ENCODE results near the gene KRIT1.

KRIT1 gene

GRCh38 chr7:92221766-92222165, 23.9 kb downstream of the KRIT1 start:
- Histone ChIP-seq H3K4me2 (ENCODE audit: low read length) (no peak overlapping the region), H3K27ac (ENCODE audit: low read depth, low read length, poor library complexity, severe bottlenecking) (no peak overlapping the region), H3F3A (ENCODE audit: insufficient read depth, low read length) (no peaks in the 10 kb centered on the region; the same call in 1 of the 2 replicates), H3K79me2 (ENCODE audit: insufficient read depth, low read length) (no peaks in the 10 kb centered on the region), H3K4me1 (ENCODE audit: insufficient read depth, low read length, severe bottlenecking) (no peaks in the 10 kb centered on the region), H3K27me3 (ENCODE audit: insufficient read depth, low read length) (no peaks in the 10 kb centered on the region), H3K36me3 (ENCODE audit: insufficient read depth, low read length) (peaks cover 92% of the 10 kb centered on the region), H2AFZ (ENCODE audit: low read length) (no peak overlapping the region), H3K4me3 (ENCODE audit: low read depth, low read length, poor library complexity, severe bottlenecking) (no peak overlapping the region), H3K9me3 (ENCODE audit: low read length) (no peaks in the 10 kb centered on the region), H4K20me1 (ENCODE audit: insufficient read depth, low read length) (no peaks in the 10 kb centered on the region), H3K9me2 (ENCODE audit: low read depth, low read length) (no peaks in the 10 kb centered on the region), H3K9ac (ENCODE audit: low read length) (no peak overlapping the region)
- TF ChIP-seq CTCF (IDR thresholded peaks at IDR 0.05; ENCODE audit: low read length) (no peak), EZH2 (IDR thresholded peaks at IDR 0.05; ENCODE audit: borderline replicate concordance, low read length) (no peak)

- H3K27me3 ChIP-seq (ENCODE audit: insufficient read depth, low read length): no peaks in the 10 kb centered on the region
- H3K9ac ChIP-seq (ENCODE audit: low read length): no peak overlapping the region
- no peak overlapping the region for H2AFZ ChIP-seq (ENCODE audit: low read length)
- no peaks in the 10 kb centered on the region for H3K79me2 ChIP-seq (ENCODE audit: insufficient read depth, low read length)
- no peaks in the 10 kb centered on the region for H3K9me2 ChIP-seq (ENCODE audit: low read depth, low read length)
- peaks cover 12% of the 10 kb centered on the region; the same call in 1 of the 2 replicates for H3K9me3 ChIP-seq (ENCODE audit: low read length)
- no peaks in the 10 kb centered on the region for H3F3A ChIP-seq (ENCODE audit: insufficient read depth, low read length)
- no peaks in the 10 kb centered on the region for H4K20me1 ChIP-seq (ENCODE audit: insufficient read depth, low read length)
- no peaks in the 10 kb centered on the region for H3K4me1 ChIP-seq (ENCODE audit: insufficient read depth, low read length, severe bottlenecking)
- TF ChIP-seq EZH2 (IDR thresholded peaks at IDR 0.05; ENCODE audit: borderline replicate concordance, low read length) (no peak), CTCF (IDR thresholded peaks at IDR 0.05; ENCODE audit: low read length) (no peak)
- H3K27ac ChIP-seq (ENCODE audit: low read depth, low read length, poor library complexity, severe bottlenecking): no peak overlapping the region
- peaks cover 93% of the 10 kb centered on the region for H3K36me3 ChIP-seq (ENCODE audit: insufficient read depth, low read length)
- no peak overlapping the region for H3K4me3 ChIP-seq (ENCODE audit: low read depth, low read length, poor library complexity, severe bottlenecking)
- H3K4me2 ChIP-seq (ENCODE audit: low read length): no peak overlapping the region
Measured at GRCh38 chr7:92206672-92207071, 39.0 kb downstream of the KRIT1 start.

- H4K20me1 ChIP-seq (ENCODE audit: insufficient read depth, low read length): no peaks in the 10 kb centered on the region
- H3K36me3 ChIP-seq (ENCODE audit: insufficient read depth, low read length): peaks cover 90% of the 10 kb centered on the region
- no peak for TF ChIP-seq EZH2 (IDR thresholded peaks at IDR 0.05; ENCODE audit: borderline replicate concordance, low read length)
- no peak for TF ChIP-seq CTCF (IDR thresholded peaks at IDR 0.05; ENCODE audit: low read length)
- H3K4me2 ChIP-seq (ENCODE audit: low read length): no peak overlapping the region
- H3K27me3 ChIP-seq (ENCODE audit: insufficient read depth, low read length): no peaks in the 10 kb centered on the region
- H3K9me3 ChIP-seq (ENCODE audit: low read length): peaks cover 12% of the 10 kb centered on the region; the same call in 1 of the 2 replicates
- H3K79me2 ChIP-seq (ENCODE audit: insufficient read depth, low read length): no peaks in the 10 kb centered on the region
- no peaks in the 10 kb centered on the region for H3K4me1 ChIP-seq (ENCODE audit: insufficient read depth, low read length, severe bottlenecking)
- no peak overlapping the region for H3K4me3 ChIP-seq (ENCODE audit: low read depth, low read length, poor library complexity, severe bottlenecking)
- no peaks in the 10 kb centered on the region for H3F3A ChIP-seq (ENCODE audit: insufficient read depth, low read length)
- no peak overlapping the region for H2AFZ ChIP-seq (ENCODE audit: low read length)
- H3K9me2 ChIP-seq (ENCODE audit: low read depth, low read length): no peaks in the 10 kb centered on the region
- H3K27ac ChIP-seq (ENCODE audit: low read depth, low read length, poor library complexity, severe bottlenecking): no peak overlapping the region
- no peak overlapping the region for H3K9ac ChIP-seq (ENCODE audit: low read length)
Measured at GRCh38 chr7:92205987-92206386, 39.7 kb downstream of the KRIT1 start.

All from OCI-LY1 (cell line).